A204.1 (cell line): ENCODE data around the gene OR6C2.
A peak's percentile ranks its signal among the peaks of the same experiment; 100 is the strongest.
"Not testable (repeated sequence)": the region's sequence is repeated elsewhere in the genome, so short reads cannot be mapped to it uniquely, and the experiment has no call there.

Experiments
- FAIRE-seq: peaks from 2 replicates; lab custom pipeline; 2012; peaks lifted over from hg19 to GRCh38; lab: Jason Lieb, UNC

OR6C2 gene

DNA sequence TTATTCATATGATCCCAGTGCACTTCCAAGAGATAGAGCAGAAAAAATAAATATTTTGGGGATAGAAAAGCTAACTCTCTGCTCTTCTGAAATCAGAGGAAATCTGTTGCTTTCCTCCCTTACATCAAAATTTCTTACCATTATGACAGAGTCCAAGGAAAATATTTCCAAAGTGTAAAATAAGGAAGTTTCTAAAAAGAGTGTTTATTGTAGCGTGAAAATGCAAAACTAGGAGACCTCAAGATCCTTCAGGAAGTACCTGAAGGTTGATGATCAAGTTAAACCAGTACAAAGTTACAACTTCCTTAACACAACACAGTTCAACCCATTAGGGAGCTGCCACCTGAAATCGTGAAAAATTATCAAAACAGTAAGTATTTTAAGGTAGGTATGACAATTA is at the start of gene OR6C2:
TSS of gene OR6C2 (plus strand) at position 301 of the 400 bp plus-strand sequence. CDS start 8,138 bp downstream, outside the sequence.
- no peak for FAIRE-seq

DNA sequence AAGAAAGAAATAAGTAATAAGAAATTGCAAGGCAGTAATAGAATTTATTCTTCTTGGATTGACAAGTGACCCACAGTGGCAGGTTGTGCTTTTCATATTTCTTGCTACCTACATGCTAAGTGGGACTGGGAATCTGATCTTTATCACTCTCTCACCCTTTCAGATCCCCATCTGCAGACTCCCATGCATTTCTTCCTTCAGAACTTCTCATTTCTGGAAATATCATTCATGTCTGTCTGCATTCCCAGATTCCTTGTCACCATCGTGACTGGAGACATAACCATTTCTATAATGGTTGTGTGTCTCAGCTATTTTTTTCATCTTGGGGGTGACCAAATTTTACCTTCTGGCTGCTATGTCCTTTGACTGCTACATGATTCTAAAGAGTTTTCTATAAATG is 47.5 kb upstream of the OR6C2 start:
- no peak for FAIRE-seq

DNA sequence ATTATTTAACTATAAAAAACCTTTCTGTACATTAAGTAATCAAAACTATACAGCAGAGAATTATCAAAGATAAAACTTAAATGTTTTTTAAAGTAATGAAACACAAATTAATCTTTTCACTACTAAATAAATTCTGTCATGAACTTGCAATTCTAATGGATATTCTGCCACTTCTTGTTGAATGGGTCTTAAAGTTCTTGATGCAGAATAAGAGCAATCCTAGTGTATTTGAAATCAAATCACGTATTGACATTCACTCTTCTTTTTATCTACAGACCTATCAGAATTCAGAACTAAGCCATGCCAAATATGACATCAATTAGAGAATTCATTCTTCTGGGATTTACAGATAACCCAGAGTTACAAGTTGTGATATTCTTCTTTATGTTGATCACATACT is 43.6 kb upstream of the OR6C2 start, which contains the start of gene OR6C65:
TSS of gene OR6C65 (plus strand) at position 301 of the 400 bp plus-strand sequence. CDS start at position 301, 0 bp downstream.
- FAIRE-seq, result peak; percentile 11

DNA sequence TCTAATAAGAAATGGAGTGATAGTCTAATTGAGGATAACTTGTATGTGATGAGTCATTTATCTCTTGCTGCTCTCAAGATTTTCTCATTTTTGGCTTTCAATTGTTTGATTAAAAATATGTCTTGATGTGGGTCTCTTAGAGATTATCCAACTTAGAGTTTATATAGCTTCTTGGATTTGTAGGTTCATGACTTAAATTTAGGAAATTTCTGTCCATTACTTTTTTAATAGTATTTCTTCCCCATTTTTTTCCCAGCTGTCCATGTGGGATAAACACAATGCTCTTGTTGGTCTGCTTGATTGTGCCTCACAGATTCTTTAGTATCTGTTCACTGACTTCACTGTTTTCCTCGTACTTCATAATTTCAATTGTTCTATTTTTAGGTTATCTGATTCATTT is 36.0 kb upstream of the OR6C2 start:
- FAIRE-seq, result no peak

DNA sequence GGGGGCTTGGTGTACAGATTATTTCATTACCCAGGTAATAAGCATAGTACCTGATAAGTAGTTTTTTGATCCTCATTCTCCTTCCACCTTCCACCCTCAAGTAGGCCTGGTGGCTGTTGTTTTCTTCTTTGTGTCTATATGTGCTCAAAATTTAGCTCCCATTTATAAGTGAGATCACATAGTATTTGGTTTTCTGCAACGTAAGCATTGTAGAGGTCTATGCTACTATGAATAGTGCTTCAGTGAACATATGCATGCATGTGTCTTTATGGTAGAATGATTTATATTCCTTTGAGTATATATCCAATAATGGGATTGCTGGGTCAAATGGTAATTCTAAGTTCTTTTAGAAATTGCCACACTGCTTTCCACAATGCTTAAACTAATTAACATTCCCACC is 34.7 kb upstream of the OR6C2 start:
- not testable (repeated sequence) for FAIRE-seq

DNA sequence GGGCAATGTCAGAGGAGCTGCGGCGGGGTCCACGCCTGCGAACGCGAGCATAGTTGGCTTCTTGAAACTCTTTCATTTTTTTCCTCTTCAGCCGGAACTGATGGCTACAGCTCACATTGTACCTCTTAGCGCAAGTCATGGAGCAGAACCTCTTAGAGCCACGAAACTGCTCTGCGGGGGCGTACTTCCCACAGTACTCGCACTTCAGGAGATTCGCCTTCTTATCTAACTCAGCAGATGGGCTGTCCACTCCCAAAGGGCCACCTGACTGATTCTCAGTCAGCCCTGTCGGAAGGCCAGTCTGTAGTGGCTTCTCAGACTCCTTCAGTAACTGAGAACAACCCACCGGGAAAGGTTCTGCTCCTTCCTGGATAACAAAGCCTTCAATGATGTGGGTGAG is 31.7 kb upstream of the OR6C2 start:
- FAIRE-seq, result not testable (repeated sequence)

DNA sequence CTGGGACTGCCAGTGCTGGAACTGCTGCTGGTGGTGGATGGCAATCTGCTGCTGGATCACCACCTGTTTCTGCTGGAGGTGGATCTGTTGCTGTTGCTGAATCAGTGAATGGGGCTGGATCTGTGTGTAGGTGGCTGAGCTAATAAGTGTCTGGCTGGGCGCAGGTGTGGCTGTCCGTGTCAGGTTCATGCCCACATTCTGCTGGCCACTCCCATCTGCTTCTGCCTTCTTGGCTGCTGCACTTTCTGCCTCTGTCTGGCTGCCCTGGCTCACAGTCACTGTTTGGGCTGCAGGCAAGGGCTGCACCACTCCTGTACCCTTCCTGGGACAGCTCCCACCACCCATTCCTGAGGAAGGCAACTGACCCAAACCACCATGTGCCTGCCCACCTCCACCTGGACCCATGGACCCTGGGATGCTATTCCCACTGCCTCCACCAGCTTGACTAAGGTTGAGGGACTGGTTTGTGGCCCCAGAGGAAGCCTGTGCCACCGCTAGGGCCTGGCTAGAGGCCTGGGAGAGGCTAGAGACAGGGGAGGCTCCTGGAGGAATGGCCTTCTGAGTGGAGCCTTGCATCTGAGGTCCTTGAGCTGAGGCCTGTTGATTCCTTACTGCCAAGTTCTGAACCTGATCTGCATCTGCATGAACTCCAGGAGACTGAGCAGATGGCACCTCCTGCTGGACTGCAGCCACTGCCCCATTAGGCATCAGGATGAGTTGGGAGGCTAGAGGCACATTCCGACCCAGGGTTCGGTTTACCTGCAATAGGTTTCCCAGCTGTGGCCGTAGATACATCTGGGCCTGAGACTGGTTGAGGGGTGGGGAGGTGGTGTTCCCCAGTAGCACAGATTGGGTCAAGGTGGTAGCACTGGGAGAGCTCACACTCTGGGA is 30.1 kb upstream of the OR6C2 start:
- FAIRE-seq, result not testable (repeated sequence)

DNA sequence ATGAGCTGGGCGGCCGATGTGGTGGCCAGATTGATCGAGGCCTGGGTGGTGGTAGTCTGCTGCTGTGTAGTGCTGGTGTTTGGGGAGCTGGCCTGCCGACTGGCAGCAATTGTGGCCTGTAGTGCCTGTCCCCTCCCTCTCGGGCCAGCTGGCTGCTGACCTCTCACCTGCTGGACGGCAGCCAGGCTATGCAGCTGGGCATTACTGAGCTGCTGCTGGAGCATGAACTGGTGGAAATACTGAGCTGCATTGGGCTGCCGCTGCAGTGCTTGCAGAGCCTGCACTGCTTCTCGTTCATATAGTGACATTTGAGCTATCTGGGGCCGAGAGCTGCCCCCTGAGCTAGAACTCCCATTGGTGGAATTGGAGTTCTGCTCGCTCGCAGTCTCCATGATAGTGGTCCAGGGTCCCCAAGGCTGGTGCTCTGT is 29.5 kb upstream of the OR6C2 start:
- FAIRE-seq, result not testable (repeated sequence)

DNA sequence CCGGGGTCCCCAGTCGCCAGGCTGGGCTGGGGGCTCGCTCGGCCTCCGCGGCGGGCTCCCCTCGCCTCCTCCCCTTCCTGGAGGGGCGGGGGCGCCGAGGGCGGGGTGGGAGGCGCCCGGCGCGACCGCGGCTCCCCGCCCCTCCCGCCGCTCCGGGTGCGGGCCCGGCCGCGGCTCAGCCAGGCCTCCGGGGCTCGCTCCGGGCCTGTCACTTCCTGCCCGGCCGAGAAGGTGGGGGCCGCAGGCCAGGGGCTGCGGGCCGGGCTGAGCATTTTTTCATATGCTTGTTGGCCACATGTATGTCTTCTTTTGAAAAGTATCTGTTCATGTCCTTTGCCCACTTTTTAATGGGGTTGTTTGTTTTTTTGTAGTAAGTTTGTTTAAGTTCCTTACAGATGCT is 29.0 kb upstream of the OR6C2 start:
- FAIRE-seq, result not testable (repeated sequence)

DNA sequence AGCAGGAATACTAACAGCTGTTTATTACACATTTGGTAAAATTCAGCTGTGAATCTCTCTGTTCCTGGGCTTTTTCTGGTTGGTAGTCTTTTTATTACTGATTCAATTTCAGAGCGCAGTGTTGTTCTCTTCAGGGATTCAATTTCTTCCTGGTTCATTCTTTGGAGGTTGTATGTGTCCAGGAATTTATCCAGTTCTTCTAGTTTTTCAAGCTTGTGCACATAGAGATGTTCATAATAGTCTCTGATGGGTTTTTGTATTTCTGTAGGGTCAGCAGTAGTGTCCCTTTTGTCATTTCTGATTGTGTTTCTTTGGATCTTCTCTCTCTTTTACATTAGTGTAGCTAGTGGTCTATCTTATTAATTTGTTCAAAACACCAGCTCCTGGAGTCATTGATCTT is 26.9 kb upstream of the OR6C2 start:
- no peak for FAIRE-seq

DNA sequence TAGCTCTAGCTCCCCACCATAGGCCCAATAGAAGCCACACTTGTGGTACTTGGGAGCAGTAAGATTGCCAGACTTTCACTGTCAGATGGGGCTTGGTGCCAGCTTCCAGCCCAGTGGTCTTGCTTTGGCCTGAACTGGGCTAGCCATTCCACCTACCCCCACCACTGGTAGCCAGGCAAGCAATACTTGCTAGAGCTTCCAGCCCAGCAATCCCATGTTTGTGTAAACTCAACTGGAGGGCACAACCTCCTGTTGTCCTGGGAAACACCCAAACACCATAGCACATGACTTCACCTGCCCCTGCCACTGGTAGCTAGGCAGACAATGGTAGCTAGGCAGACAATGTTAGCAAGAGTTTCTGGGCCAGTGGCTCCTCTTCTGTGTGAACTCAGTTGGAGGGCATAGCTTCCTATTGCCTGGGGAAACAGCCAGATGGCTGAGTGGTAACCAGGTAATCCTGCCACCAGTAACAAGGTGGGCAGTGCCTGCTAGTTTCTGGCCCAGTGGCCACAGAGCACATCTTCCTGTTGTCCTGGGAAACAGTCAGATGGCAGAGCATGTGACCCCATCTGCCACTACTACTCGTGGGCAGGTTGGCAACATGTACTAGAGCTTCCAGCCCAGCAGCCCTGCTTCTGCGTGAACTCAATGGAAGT is 23.4 kb upstream of the OR6C2 start:
- no peak for FAIRE-seq

DNA sequence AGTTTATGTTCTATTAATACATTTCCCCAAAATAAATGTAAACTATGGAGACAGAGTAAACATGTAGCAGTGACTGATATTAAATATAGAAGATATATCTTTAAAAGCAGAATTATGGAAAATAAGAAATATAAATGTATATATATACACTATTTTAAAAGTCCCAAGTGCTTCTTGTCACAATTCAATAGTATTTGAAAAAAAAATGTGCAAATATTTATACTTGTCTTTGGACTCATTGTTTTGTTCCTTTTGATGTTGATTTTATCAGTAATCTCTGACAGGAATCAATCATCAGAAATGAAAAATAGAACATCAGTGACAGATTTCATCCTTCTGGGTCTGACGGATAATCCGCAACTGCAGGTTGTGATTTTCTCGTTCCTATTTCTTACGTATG is 17.9 kb upstream of the OR6C2 start, which contains the start of gene OR6C76:
TSS of gene OR6C76 (plus strand) at position 301 of the 400 bp plus-strand sequence. CDS start at position 301, 0 bp downstream.
- FAIRE-seq, result no peak

DNA sequence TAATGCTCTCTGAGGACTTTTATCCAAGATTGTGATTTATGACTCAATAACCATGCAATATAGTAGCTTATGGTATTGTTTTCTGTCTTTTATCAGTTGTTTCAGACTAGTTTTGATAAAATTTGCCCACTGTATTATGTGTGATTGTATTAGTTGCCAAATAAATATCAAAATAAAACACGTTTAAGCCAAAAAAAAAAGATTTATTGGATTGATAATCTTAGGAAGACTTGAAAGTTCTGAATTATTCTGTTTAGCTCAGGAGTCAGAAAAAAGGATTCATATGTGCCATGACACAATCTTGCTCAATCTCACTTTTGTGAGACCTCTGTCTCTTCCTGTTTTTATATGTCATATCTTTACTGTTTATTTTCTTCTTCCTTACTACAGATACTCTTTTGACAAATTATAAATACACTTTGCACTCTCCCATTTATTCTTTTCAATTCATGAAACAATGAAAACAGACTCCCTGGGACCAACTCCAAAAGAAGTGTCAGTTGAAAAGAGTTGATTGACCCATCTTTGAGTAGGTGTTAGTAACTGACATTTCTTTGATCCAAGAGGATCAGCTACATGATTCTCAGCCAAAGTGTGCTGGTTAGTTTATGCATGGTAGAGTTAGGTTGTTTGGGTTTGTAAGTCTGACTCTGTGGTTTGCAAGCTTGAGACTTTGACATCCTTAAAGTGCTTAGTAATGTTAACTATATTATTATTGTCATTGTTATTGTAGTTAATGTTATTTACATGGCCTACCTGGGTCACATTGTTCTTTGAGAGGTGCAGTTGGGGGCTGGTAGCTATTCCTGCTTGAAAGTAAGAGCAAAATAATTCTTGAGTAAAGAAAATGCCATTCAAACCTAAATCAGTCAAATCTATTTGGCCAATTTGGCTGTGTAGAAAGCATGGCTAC is 15.3 kb upstream of the OR6C2 start:
- no peak for FAIRE-seq

DNA sequence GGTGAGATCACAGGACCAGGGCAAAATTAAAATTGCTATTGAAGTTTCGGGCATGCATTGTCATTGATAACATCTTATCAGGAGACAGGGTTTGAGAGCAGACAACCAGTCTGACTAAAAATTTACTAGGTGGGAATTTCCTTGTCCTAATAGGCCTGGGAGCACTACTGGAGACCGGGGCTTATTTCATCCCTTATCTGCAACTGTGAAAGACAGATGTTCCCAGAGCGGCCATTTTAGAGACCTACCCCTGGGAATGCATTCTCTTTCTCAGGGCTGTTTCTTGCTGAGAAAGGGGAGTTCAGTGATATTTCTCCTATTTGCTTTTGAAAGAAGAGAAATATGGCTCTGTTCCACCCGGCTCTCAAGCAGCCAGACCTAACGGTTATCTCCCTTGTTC is 2.6 kb upstream of the OR6C2 start:
- not testable (repeated sequence) for FAIRE-seq

DNA sequence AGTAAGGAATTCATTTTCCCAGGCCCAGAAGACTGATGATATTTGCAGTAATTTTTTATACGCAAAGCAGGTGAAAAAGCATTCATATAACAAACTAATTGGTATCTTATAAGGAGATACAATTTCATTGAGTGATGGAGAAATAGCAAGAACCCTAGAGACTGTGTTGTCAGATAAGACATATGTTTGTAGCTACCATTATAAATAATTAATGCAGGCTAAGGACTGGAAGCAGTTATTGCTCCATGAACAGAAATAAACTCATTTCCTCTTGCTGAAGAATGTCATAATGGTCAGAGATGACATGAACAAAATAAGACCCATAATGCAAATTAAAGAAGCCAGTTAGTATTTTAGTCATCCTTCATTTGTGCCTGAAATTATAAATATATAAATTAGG is 1.5 kb downstream of the OR6C2 start:
- no peak for FAIRE-seq

DNA sequence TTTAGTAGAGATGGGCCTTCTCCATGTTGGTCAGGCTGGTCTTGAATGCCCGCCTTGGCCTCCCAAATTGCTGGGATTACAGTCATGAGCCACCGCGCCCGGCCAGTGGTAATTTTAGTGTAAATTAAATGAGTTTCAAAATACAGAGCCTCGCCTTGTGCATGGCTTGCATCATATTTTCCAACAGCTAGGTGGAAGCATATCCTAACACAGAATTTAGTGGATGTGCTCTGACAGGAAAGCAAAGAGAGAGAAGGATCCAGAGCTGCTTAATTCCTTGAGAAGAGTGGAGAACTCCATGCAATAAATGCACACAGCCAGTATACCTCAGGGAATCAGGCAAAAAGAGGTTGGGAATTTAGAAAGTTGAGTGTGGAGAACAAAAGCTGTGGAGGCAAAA is 2.5 kb downstream of the OR6C2 start:
- no peak for FAIRE-seq

DNA sequence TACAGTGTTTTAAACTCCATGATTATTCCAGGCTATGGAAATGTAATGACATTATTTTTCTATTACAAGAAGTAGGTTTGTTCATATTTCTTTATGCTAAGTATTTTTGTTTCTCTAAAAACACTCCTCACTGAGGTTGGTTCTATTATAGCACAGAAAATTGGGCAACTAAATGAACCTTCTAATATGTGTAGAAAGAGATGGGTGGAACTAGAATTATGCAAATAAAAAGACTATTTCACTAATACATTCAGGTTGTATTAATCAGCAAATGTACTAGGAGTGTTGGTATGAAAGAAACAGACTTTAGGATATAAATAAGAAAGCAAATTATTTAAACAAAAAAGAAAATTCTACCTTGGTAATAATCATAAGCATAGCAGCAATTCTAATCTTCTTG is 4.9 kb downstream of the OR6C2 start:
- FAIRE-seq, result no peak

DNA sequence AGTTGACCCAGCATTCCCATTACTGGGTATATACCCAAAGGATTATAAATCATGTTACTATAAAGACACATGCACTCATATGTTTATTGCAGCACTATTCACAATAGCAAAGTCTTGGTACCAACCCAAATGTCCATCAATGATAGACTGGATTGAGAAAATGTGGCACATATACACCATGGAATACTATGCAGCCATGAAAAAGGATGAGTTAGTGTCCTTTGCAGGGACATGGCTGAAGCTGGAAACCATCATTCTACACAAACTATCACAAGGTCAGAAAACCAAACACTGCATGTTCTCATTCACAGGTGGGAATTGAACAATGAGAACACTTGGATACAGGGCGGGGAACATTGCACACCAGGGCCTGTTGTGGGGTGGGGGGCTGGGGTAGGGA is 21.1 kb downstream of the OR6C2 start:
- FAIRE-seq, result not testable (repeated sequence)

DNA sequence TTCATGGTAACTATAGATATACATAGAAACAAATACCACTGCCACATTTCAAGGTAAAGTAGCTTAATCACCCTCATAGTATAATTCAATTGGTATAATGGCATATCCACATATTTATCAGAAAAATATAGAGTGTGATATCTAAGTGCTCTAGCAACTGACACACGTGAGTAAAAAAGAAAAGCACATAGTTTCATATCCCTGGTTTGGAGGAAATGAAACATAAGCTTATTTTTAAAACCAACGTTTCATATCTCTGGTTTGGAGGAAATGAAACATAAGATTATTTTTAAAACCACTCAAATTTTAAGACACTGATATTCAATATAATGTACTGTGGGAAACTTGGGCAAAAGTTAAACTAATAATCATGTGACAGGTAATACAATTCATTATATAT is 24.0 kb downstream of the OR6C2 start:
- FAIRE-seq, result no peak

DNA sequence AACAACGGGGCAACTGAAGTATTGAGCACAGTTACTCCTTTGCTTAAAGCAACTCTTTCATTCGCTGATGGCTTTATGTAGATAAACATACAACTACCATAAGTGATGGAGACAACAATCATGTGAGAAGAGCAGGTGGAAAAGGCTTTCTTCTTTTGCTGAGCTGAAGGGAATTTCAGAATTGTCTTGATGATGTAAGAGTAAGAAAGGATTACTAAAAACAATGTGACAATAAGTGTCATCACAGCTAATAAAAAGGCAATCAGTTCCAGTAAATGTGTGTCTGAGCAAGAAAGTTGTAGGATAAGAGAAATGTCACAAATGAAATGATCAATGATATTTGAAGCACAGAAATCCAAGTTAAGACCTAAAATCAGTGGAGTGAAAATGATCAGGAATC is 25.4 kb downstream of the OR6C2 start:
- no peak for FAIRE-seq

DNA sequence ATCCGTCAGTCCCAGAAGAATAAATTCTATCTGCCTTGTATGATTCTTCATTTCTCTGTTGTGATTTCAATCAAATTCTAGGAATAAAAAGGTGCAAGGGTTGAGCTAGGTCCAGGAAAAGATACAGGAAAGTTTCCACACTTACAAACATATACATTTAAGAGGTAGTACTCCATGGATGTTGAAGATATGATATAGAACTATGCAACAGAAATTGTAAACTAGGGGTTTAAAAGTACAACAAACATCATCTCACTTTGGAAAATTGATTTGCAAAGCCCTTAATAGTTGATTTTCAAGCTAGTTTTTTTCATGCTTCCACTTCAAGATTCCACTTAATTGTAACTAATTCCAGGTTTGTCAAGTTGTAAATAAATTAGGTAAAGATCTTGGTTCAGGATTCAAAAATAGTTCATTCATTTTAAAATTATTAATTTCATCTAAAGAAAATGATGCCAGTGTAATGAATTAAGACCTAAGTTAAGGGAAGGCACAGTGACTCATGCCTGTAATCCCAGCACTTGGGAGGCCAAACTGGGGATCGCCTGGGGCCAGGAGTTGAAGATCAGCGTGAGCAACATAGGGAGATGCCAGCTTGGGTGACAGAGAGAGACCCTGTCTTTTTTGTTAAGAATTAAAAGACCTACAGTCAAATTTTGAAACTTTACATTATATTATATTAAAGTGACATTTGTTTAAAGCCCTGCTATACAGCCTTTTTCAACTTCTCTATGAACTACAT is 26.4 kb downstream of the OR6C2 start, which contains the start of gene OR6C70:
TSS of gene OR6C70 (minus strand) at position 51 of the 742 bp plus-strand sequence. CDS start at position 51, 0 bp downstream.
- FAIRE-seq, result no peak
